ENCODE results near the gene TRPM6.

Gene TRPM6

GRCh38 chr9:74772121-74772520 lies 115.6 kb downstream of the TRPM6 start:
- no peak for DNase-seq

GRCh38 chr9:74771672-74772071 lies 116.0 kb downstream of the TRPM6 start:
- no peak for DNase-seq

- no peak for DNase-seq
Observed at GRCh38 chr9:74771262-74771585, 116.5 kb downstream of the TRPM6 start.

- no peak for DNase-seq
Observed at GRCh38 chr9:74770508-74771261, 117.0 kb downstream of the TRPM6 start.

GRCh38 chr9:74765481-74765971 lies 122.2 kb downstream of the TRPM6 start:
- no peak for DNase-seq

GRCh38 chr9:74762950-74763349 lies 124.8 kb downstream of the TRPM6 start:
- DNase-seq: no peak

GRCh38 chr9:74760031-74760700 lies 127.6 kb downstream of the TRPM6 start:
- no peak for DNase-seq

GRCh38 chr9:74755999-74756398 lies 131.7 kb downstream of the TRPM6 start:
- DNase-seq: no peak

GRCh38 chr9:74755355-74755754 lies 132.4 kb downstream of the TRPM6 start:
- no peak for DNase-seq

GRCh38 chr9:74753650-74754049 lies 134.1 kb downstream of the TRPM6 start:
- DNase-seq: no peak

- DNase-seq: no peak
Observed at GRCh38 chr9:74748966-74749365, 138.8 kb downstream of the TRPM6 start.

- no peak for DNase-seq
Observed at GRCh38 chr9:74742792-74743730, 144.7 kb downstream of the TRPM6 start.

- DNase-seq: no peak
Observed at GRCh38 chr9:74742191-74742790, 145.4 kb downstream of the TRPM6 start.

- no peak for DNase-seq
Observed at GRCh38 chr9:74736646-74737045, 151.1 kb downstream of the TRPM6 start.

GRCh38 chr9:74735761-74736160 lies 152.0 kb downstream of the TRPM6 start:
- DNase-seq: no peak

GRCh38 chr9:74729136-74729695 lies 158.5 kb downstream of the TRPM6 start:
- no peak for DNase-seq

GRCh38 chr9:74728176-74728575 lies 159.5 kb downstream of the TRPM6 start:
- DNase-seq: no peak

- no peak for DNase-seq
Observed at GRCh38 chr9:74726581-74726980, 161.1 kb downstream of the TRPM6 start.

- DNase-seq: no peak
Observed at GRCh38 chr9:74724317-74724716, 163.4 kb downstream of the TRPM6 start.

- no peak for DNase-seq
Observed at GRCh38 chr9:74721696-74722660, 165.7 kb downstream of the TRPM6 start.

- DNase-seq: no peak
Observed at GRCh38 chr9:74719306-74719705, 168.4 kb downstream of the TRPM6 start.
